T-helper 1 cell treated with Interleukin-12 subunit alpha and Interleukin-12 subunit beta and Interleukin-4 antibody, amounts not matched to agents 30 μg/mL and 1 μg/mL, for 36 hours (primary cell): ENCODE measurements around the gene RDX.
"Not testable (repeated sequence)": the region's sequence is repeated elsewhere in the genome, so short reads cannot be mapped to it uniquely, and the experiment has no call there.

ENCODE experiments used
- H3K27ac Mint-ChIP-seq: one replicate; pipeline ENCODE4 v1.8.0; 2021; ENCODE audit warnings: mild to moderate bottlenecking, mixed read lengths
- H3K27me3 Mint-ChIP-seq: one replicate; pipeline ENCODE4 v1.8.0; 2021; ENCODE audit warnings: low read depth, mixed read lengths
- H3K36me3 Mint-ChIP-seq: one replicate; pipeline ENCODE4 v1.8.0; 2021; ENCODE audit warnings: low read depth, mixed read lengths
- H3K4me1 Mint-ChIP-seq: one replicate; pipeline ENCODE4 v1.8.0; 2021; ENCODE audit warnings: low read depth, mixed read lengths
- H3K4me3 Mint-ChIP-seq: one replicate; pipeline ENCODE4 v1.8.0; 2021; ENCODE audit warnings: mild to moderate bottlenecking, moderate library complexity, mixed read lengths
- H3K9me3 Mint-ChIP-seq: one replicate; pipeline ENCODE4 v1.8.0; 2021; ENCODE audit warnings: mixed read lengths

RDX gene

GRCh38 chr11:110317516-110317932 is 21.1 kb upstream of the RDX start:
- Mint-ChIP-seq H3K4me1 (peaks cover 2% of the 10 kb centered on the region), H3K27me3 (no peaks in the 10 kb centered on the region), H3K9me3 (no peaks in the 10 kb centered on the region), H3K36me3 (no peaks in the 10 kb centered on the region), H3K27ac (no peak overlapping the region), H3K4me3 (no peak overlapping the region)

GRCh38 chr11:110314366-110315095 is 18.1 kb upstream of the RDX start:
- Mint-ChIP-seq H3K4me3 (no peak overlapping the region), H3K36me3 (peaks cover 1% of the 10 kb centered on the region), H3K9me3 (no peaks in the 10 kb centered on the region), H3K27ac (no peak overlapping the region), H3K27me3 (no peaks in the 10 kb centered on the region), H3K4me1 (peaks cover 5% of the 10 kb centered on the region)

GRCh38 chr11:110312670-110313069 is 16.3 kb upstream of the RDX start:
- no peaks in the 10 kb centered on the region for H3K9me3 Mint-ChIP-seq
- peaks cover 1% of the 10 kb centered on the region for H3K36me3 Mint-ChIP-seq
- no peaks in the 10 kb centered on the region for H3K27me3 Mint-ChIP-seq
- no peak overlapping the region for H3K4me3 Mint-ChIP-seq
- no peak overlapping the region for H3K27ac Mint-ChIP-seq
- peaks cover 3% of the 10 kb centered on the region for H3K4me1 Mint-ChIP-seq

DNA sequence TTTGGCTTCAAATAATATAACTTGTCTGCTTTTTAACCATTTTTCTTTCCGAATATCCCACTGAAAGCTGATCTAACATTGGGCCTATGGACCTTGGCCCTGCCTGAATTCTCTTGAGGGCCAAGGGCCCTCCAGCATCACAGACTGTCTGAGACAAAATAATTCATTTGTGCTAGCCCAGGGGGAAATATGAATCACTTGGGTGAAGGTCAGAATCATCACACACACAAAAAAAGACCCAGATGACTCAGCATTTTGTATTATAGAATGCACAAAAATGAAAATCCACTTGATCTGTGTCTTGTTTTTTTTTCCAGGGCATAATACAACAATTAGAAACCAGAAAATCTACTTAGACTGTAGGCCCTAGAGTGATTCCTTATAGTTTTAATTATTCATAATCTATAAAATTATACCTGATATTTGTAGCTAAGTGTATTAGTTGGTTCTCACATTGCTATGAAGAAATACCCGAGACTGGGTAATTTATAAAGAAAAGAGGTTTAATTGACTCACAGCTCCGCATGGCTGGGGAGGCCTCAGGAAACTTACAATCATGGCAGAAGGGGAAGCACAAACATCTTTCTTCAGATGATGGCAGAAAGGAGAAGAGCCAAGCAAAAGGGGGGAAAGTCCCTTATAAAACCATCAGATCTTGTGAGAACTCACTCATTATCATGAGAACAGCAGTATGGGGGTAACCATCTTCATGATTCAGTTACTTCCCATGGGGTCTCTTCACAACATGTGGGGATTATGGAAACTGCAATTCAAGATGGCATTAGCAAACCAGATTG is 15.6 kb upstream of the RDX start:
- Mint-ChIP-seq H3K4me3 (no peak overlapping the region), H3K36me3 (peaks cover 1% of the 10 kb centered on the region), H3K4me1 (peaks cover 3% of the 10 kb centered on the region), H3K9me3 (no peaks in the 10 kb centered on the region), H3K27ac (no peak overlapping the region), H3K27me3 (no peaks in the 10 kb centered on the region)

- no peak overlapping the region for H3K27ac Mint-ChIP-seq
- H3K4me3 Mint-ChIP-seq = no peak overlapping the region
- no peaks in the 10 kb centered on the region for H3K27me3 Mint-ChIP-seq
Observed at GRCh38 chr11:110308071-110308470, 11.7 kb upstream of the RDX start.

DNA sequence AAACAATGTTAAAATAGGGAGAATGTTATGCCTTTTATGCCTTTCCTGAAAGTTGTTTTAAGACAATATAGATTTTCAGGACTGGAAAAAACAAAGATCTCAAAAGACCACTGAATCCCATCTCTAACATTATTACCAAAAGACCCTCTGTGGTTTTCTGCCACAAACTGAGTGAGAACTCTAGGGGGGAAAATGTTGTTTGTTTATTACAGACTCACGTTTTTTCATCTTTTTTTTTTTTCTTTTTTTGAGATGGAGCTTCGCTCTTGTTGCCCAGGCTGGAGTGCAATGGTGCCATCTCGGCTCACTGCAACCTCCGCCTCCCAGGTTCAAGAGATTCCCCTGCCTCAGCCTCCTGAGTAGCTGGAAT is 9.6 kb upstream of the RDX start:
- not testable (repeated sequence) for H3K36me3 Mint-ChIP-seq, H3K4me1 Mint-ChIP-seq, H3K27me3 Mint-ChIP-seq, H3K27ac Mint-ChIP-seq, H3K4me3 Mint-ChIP-seq, H3K9me3 Mint-ChIP-seq

More at GRCh38 chr11:110308071-110308470, 11.7 kb upstream of the RDX start:
- H3K9me3 Mint-ChIP-seq = no peaks in the 10 kb centered on the region
- peaks cover 1% of the 10 kb centered on the region for H3K36me3 Mint-ChIP-seq
- peaks cover 3% of the 10 kb centered on the region for H3K4me1 Mint-ChIP-seq

GRCh38 chr11:110305169-110306018 is 9.0 kb upstream of the RDX start:
- H3K27ac Mint-ChIP-seq = no peak overlapping the region
- H3K4me1 Mint-ChIP-seq = no peaks in the 10 kb centered on the region
- no peaks in the 10 kb centered on the region for H3K9me3 Mint-ChIP-seq

GRCh38 chr11:110303414-110303826 is 7.0 kb upstream of the RDX start:
- Mint-ChIP-seq H3K9me3 (no peaks in the 10 kb centered on the region), H3K4me1 (peaks cover 3% of the 10 kb centered on the region), H3K4me3 (no peak overlapping the region), H3K36me3 (no peaks in the 10 kb centered on the region), H3K27me3 (no peaks in the 10 kb centered on the region), H3K27ac (no peak overlapping the region)

More at GRCh38 chr11:110305169-110306018, 9.0 kb upstream of the RDX start:
- Mint-ChIP-seq H3K4me3 (no peak overlapping the region), H3K36me3 (no peaks in the 10 kb centered on the region), H3K27me3 (no peaks in the 10 kb centered on the region)

GRCh38 chr11:110301577-110301976 is 5.2 kb upstream of the RDX start:
- Mint-ChIP-seq H3K27me3 (no peaks in the 10 kb centered on the region), H3K4me1 (peaks cover 7% of the 10 kb centered on the region), H3K4me3 (no peak overlapping the region), H3K9me3 (no peaks in the 10 kb centered on the region), H3K36me3 (no peaks in the 10 kb centered on the region), H3K27ac (no peak overlapping the region)

GRCh38 chr11:110301032-110301431 is 4.6 kb upstream of the RDX start:
- Mint-ChIP-seq H3K4me1 (peaks cover 7% of the 10 kb centered on the region), H3K36me3 (no peaks in the 10 kb centered on the region), H3K27ac (no peak overlapping the region), H3K9me3 (no peaks in the 10 kb centered on the region), H3K4me3 (no peak overlapping the region), H3K27me3 (no peaks in the 10 kb centered on the region)

- Mint-ChIP-seq H3K36me3 (peaks cover 3% of the 10 kb centered on the region), H3K27ac (no peak overlapping the region), H3K27me3 (no peaks in the 10 kb centered on the region), H3K4me3 (no peak overlapping the region), H3K4me1 (peaks cover 16% of the 10 kb centered on the region), H3K9me3 (no peaks in the 10 kb centered on the region)
Observed at GRCh38 chr11:110299006-110299785, 2.8 kb upstream of the RDX start.

GRCh38 chr11:110298301-110298765 is 1.9 kb upstream of the RDX start:
- Mint-ChIP-seq H3K4me1 (peaks cover 23% of the 10 kb centered on the region), H3K27ac (no peak overlapping the region), H3K9me3 (no peaks in the 10 kb centered on the region), H3K36me3 (peaks cover 3% of the 10 kb centered on the region), H3K4me3 (no peak overlapping the region), H3K27me3 (no peaks in the 10 kb centered on the region)

GRCh38 chr11:110297726-110298300 is 1.4 kb upstream of the RDX start:
- Mint-ChIP-seq H3K9me3 (no peaks in the 10 kb centered on the region), H3K4me1 (peaks cover 28% of the 10 kb centered on the region), H3K27me3 (no peaks in the 10 kb centered on the region), H3K4me3 (no peak overlapping the region), H3K27ac (no peak overlapping the region), H3K36me3 (peaks cover 3% of the 10 kb centered on the region)
